Measurements from ENCODE around the gene CACNA1S. TPM values are rescaled to one million over a fixed set of nuclear protein-coding genes. Genes with fewer than 3 reads are reported as not detected.

The CACNA1S gene
- polyA plus RNA-seq, 1 of the 3 experiments (the other 2 are of a cell fraction), result not detected

GRCh38 chr1:201155354-201155753 lies 43.1 kb upstream of the CACNA1S start:
- Histone ChIP-seq H3K79me2 (ENCODE audit: insufficient read depth) (peaks cover 15% of the 10 kb centered on the region), H3K4me1 (ENCODE audit: control insufficient read depth in 1 of 2, insufficient read depth in 2 of 2, low read depth in 1 of 2, low read length in 1 of 2) (peaks cover 11 to 16% of the 10 kb centered on the region in 2 experiments; a peak in 3 of 4 replicates), H3K4me3 (ENCODE audit: low read depth in 2 of 2, low read length in 1 of 2) (no peak overlapping the region), H3K27ac (ENCODE audit: low read depth in 2 of 2, low read length in 1 of 2) (no peak overlapping the region), H3K27me3 (ENCODE audit: insufficient read depth) (no peaks in the 10 kb centered on the region), H4K20me1 (ENCODE audit: insufficient read depth) (no peaks in the 10 kb centered on the region), H3F3A (replicated peaks; ENCODE audit: insufficient read depth) (no peaks in the 10 kb centered on the region), H3K9ac (no peak overlapping the region), H3K36me3 (replicated peaks in 1 of 2; ENCODE audit: control insufficient read depth in 1 of 2, insufficient read depth in 2 of 2, low read length in 1 of 2) (peaks cover 10 to 19% of the 10 kb centered on the region in 2 experiments), H2AFZ (ENCODE audit: low read depth) (no peak overlapping the region), H3K4me2 (no peak overlapping the region), H3K9me3 (no peaks in the 10 kb centered on the region), H3K9me2 (no peaks in the 10 kb centered on the region)
- 52% methylated on average over 2 of the region's 2 CpGs for WGBS (ENCODE audit: low lambda C conversion rate)
- DNase-seq, result no peak
- POLR2A ChIA-PET, result no interaction called here
- CTCF ChIA-PET, result interaction anchor here (2.8 to 3.0 kb wide), 2 partner anchors 16 to 99 kb away, joined by 7 to 15 read pairs; no protein-coding TSS in a partner anchor
- no peak for TF ChIP-seq CHD2 (IDR thresholded peaks at IDR 0.05; ENCODE audit: low read length, partially characterized antibody)
- TF ChIP-seq MAX (IDR thresholded peaks at IDR 0.05; ENCODE audit: low read depth), result no peak
- no peak for TF ChIP-seq CTCF (IDR thresholded peaks at IDR 0.05)
- no peak for TF ChIP-seq FOXJ3 (CRISPR knock-in tag; IDR thresholded peaks at IDR 0.05)
- no peak for TF ChIP-seq RFX5 (IDR thresholded peaks at IDR 0.05; ENCODE audit: low read length)
- TF ChIP-seq TAF1 (IDR thresholded peaks at IDR 0.05; ENCODE audit: borderline replicate concordance, low read depth, low read length), result no peak
- TF ChIP-seq NRF1 (IDR thresholded peaks at IDR 0.05; ENCODE audit: low read depth, low read length), result no peak
- no peak for TF ChIP-seq YY1 (IDR thresholded peaks at IDR 0.05; ENCODE audit: low read depth)
- TF ChIP-seq MEF2A (IDR thresholded peaks at IDR 0.05; ENCODE audit: borderline replicate concordance, low read depth), result no peak
- TF ChIP-seq ELF1 (IDR thresholded peaks at IDR 0.05), result no peak
- no peak for TF ChIP-seq TEAD4 (IDR thresholded peaks at IDR 0.05; ENCODE audit: borderline replicate concordance, insufficient read depth)
- TF ChIP-seq, protein P1, sequence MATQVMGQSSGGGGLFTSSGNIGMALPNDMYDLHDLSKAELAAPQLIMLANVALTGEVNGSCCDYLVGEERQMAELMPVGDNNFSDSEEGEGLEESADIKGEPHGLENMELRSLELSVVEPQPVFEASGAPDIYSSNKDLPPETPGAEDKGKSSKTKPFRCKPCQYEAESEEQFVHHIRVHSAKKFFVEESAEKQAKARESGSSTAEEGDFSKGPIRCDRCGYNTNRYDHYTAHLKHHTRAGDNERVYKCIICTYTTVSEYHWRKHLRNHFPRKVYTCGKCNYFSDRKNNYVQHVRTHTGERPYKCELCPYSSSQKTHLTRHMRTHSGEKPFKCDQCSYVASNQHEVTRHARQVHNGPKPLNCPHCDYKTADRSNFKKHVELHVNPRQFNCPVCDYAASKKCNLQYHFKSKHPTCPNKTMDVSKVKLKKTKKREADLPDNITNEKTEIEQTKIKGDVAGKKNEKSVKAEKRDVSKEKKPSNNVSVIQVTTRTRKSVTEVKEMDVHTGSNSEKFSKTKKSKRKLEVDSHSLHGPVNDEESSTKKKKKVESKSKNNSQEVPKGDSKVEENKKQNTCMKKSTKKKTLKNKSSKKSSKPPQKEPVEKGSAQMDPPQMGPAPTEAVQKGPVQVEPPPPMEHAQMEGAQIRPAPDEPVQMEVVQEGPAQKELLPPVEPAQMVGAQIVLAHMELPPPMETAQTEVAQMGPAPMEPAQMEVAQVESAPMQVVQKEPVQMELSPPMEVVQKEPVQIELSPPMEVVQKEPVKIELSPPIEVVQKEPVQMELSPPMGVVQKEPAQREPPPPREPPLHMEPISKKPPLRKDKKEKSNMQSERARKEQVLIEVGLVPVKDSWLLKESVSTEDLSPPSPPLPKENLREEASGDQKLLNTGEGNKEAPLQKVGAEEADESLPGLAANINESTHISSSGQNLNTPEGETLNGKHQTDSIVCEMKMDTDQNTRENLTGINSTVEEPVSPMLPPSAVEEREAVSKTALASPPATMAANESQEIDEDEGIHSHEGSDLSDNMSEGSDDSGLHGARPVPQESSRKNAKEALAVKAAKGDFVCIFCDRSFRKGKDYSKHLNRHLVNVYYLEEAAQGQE (IDR thresholded peaks at IDR 0.05; ENCODE audit: low read depth, low read length), result no peak
- no peak for TF ChIP-seq GATA2 (CRISPR knock-in tag; IDR thresholded peaks at IDR 0.05)

Data from SK-N-SH (cell line).